SHP77 treated with DMSO at 0.1 percent for 48 hours (cell line): Measurements from ENCODE around the gene FAM120B.

Source experiments
- DNase-seq: peaks from one replicate; lab custom pipeline; 2025; lab: John Stamatoyannopoulos, UW

Gene FAM120B

DNA sequence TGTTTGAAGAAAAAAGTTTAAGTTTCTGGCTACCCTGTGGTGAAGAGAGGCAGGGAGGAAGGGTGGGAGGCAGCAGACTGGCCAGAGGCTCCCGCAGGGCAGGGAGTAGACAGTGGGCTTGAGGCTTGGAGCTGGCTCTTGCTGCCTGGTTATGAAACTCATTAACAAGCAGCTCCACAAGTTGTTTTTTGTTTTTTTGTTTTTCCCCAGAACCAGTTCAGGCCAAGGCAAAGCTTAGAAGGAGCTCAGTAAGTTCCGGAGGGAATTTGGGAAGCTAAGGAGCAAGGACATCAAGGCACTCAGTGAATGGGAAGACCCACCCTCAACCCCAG lies 19.7 kb upstream of the FAM120B start:
- DNase-seq, result no peak

GRCh38 chr6:170287371-170287876 lies 19.1 kb upstream of the FAM120B start:
- no peak for DNase-seq

- no peak for DNase-seq
These were observed 18.4 kb upstream of the FAM120B start for GRCh38 chr6:170288091-170288631.

GRCh38 chr6:170288852-170289179 lies 17.7 kb upstream of the FAM120B start:
- DNase-seq, result no peak

- no peak for DNase-seq
These were observed 17.2 kb upstream of the FAM120B start for GRCh38 chr6:170289180-170289931.

- DNase-seq, result no peak
These were observed 16.6 kb upstream of the FAM120B start for GRCh38 chr6:170289951-170290295.

- peak; percentile 50 for DNase-seq
These were observed 16.0 kb upstream of the FAM120B start, which contains the start of gene DLL1 for GRCh38 chr6:170290296-170291128. Gene DLL1 (minus strand): TSS chr6:170291078. CDS start chr6:170290139, 939 bp downstream.

DNA sequence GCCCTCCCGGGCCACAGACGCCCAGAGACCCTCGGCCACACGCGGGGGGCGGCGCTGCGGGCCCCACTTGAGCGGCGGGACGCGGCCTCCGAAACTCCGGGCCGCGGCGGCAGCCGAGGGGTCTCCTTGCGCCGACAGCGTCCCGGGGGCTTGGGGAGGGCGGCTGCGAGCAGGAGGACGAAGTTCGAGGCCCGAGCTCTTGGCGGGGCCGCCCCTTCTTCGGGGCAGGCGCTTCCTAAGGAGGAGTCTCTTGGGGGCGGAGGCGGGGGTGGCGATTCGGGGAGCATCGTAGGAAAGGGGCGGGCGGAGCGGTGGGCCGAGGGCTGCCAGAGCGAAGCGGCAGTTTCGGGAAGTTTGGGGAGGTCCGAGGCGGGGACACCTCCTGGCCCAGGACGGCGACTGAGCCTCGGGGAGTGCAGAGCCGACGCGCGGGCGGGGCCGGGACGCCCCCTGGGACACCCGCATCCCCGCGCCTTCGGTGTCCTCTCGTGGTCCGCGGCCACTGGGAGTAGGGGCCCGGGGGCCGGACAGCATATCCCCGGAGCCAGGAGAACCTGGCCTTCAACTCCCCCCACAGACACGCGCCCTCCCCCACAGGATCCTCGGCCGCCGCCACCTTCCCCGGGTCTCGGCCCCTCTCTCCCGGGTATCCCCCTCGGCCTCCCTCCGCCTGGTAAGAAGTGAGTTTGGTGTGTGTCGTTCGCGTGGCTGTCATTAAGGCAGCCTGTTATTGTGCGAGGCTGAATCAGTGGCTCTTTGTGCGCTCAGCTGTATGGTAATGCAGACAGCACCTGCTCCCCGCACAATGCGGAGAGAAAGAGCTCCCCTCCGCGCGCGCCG lies 15.1 kb upstream of the FAM120B start:
- DNase-seq, result peak; percentile 87

DNA sequence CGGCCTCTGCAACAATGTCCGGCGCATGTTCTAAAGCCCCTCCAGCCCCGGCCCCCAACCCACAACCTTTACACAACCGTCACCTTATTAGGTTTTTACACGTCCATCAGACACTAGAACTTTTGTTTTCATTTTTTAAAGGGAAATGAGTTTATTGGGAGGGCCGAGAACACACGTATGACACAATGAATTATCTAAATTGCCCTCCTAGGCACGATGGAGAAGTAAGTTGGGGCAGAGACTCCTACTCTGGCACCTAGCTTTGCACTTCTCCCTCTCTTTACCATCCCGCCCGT lies 14.5 kb upstream of the FAM120B start:
- no peak for DNase-seq

DNA sequence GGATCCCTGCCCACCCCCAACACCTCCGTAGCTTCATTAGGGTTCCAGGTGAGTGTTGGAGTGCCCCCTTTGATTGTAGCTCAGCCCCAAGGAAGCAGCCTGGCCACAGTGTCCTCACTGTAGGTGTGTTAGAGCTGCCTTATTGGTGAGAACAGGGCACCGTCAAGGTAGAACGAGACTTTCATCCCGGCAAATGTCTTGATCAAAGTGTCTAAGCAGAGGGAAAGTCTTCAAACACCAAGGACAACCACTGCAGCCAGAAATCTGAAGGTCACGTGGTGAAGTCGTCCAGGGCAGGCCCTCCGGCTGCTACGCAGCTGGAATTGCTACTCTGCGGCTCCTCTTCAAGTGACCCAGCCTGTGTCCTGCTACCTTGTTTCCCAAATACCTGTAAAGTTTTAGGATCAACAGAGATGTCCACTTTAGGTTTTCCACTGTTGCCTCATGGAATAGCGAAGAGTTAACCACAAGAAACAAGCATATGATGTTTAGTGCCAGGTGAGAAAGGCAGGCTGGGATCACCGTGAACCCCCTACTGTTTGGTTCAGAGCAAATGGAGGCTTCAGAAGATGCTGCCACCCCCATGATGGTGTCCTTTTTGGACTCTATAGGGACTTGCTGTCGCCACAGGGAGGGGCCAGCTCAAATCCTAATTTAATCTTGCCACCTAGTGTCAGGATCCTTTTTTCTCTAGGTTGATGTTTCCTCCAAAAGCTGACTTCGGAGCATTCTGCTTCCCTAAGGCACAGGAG lies 14.0 kb upstream of the FAM120B start:
- no peak for DNase-seq

- no peak for DNase-seq
These were observed 13.0 kb upstream of the FAM120B start for GRCh38 chr6:170293341-170294231.

GRCh38 chr6:170294298-170294730 lies 12.2 kb upstream of the FAM120B start:
- DNase-seq, result no peak

- DNase-seq, result no peak
These were observed 11.6 kb upstream of the FAM120B start for GRCh38 chr6:170294813-170295509.

GRCh38 chr6:170295510-170296422 lies 10.8 kb upstream of the FAM120B start:
- DNase-seq, result peak; percentile 63

GRCh38 chr6:170296423-170296745 lies 10.2 kb upstream of the FAM120B start:
- no peak for DNase-seq

DNA sequence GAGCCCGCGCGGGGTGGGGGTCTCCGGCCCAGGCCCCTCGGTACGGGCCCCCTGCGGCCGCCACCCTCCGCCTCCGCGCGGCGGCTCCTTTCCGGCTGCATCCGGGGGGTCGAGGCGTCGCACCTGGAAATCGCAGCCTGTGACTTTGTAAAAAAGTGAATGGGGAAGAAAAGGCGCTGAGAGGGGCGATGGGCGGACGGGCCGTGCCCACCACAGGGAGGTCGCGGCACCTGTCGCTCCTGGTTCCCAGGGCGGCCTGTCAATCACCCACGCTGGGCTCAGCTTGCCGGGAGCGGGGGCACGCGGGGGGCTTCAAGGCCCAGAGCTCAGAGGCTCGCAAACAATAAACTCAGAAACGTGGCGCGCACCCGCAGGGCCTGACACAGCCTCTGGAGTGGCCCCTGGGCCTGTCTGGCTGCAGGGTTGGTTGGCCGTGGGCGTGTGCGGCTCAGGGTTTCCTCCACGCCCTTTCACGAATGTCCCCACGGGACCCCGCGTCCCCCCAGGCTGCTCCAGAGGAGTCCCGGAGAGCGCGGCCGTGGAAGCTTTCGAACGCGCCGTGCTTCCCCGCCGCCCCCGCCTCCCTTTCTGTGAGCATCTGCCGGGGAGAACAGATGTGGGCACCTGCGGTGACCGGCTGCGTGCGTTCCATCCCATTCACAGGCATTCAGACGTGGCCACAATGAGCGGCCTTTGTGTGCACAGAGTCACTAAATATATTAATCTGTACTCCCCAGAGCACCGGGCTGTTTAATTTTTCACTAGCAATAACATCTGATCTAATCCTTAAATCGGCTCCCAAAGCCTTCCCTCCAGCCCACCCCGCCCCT lies 9.6 kb upstream of the FAM120B start:
- no peak for DNase-seq

GRCh38 chr6:170297576-170298330 lies 8.8 kb upstream of the FAM120B start:
- DNase-seq, result no peak
